CD8-positive, alpha-beta memory T cell (primary cell): ENCODE measurements around the gene ABCA9. TPM values are rescaled to one million over a fixed set of nuclear protein-coding genes. Genes with fewer than 3 reads are reported as not detected.

Source experiments
- CTCF ChIA-PET: fragments of 350-600 bp; sonication (Branson Sonifier 250); formaldehyde crosslinking; loops from one replicate; lab custom pipeline; 2021; ENCODE audit warnings: antibody characterized with exemption; lab: Charles Lee
- POLR2A ChIA-PET: fragments of 350-600 bp; sonication (Branson Sonifier 250); formaldehyde crosslinking; loops from one replicate; lab custom pipeline; 2021; ENCODE audit warnings: antibody characterized with exemption; lab: Charles Lee
- DNase-seq, 5 donors: peaks; one replicate each; pipeline versions ENCODE4 v3.0.0 to v3.0.0-alpha.2; 2020 to 2022; ENCODE audit warnings: mixed read lengths in 1 of 5
- H3K27ac ChIP-seq: one replicate; pipeline ENCODE4 v1.7.0; 2013; ENCODE audit warnings: low read depth, mild to moderate bottlenecking, low read length, moderate library complexity
- H3K27me3 ChIP-seq: 2 replicates; pipeline ENCODE4 v1.7.0; 2013; ENCODE audit warnings: low read length, mild to moderate bottlenecking; ENCODE audit not compliant: insufficient read depth, poor library complexity, severe bottlenecking
- H3K36me3 ChIP-seq: 2 replicates; pipeline ENCODE4 v1.7.0; 2013; ENCODE audit warnings: mild to moderate bottlenecking, low read length, moderate library complexity; ENCODE audit not compliant: insufficient read depth
- H3K4me1 ChIP-seq: 2 replicates; pipeline ENCODE4 v1.7.0; 2013; ENCODE audit warnings: mild to moderate bottlenecking, low read length, moderate library complexity; ENCODE audit not compliant: insufficient read depth
- H3K4me3 ChIP-seq: 2 replicates; pipeline ENCODE4 v1.7.0; 2013; ENCODE audit warnings: mild to moderate bottlenecking, low read length
- H3K9me3 ChIP-seq: 2 replicates; pipeline ENCODE4 v1.7.0; 2013; ENCODE audit warnings: mild to moderate bottlenecking, low read length
- H3K27ac Mint-ChIP-seq, 8 donors: one replicate each; pipeline ENCODE4 v1.8.0; 2020 to 2021; ENCODE audit warnings: mixed read lengths in 8 of 8, mild to moderate bottlenecking in 6 of 8, inconsistent platforms in 3 of 8, moderate library complexity in 3 of 8
- H3K27me3 Mint-ChIP-seq, 2 donors: one replicate each; pipeline ENCODE4 v1.8.0; 2020 to 2021; ENCODE audit warnings: mixed read lengths in 2 of 2, mild to moderate bottlenecking in 1 of 2, moderate library complexity in 1 of 2
- H3K36me3 Mint-ChIP-seq, 3 donors: one replicate each; pipeline ENCODE4 v1.8.0; 2020 to 2021; ENCODE audit warnings: mixed read lengths in 3 of 3, inconsistent platforms in 1 of 3, mild to moderate bottlenecking in 1 of 3
- H3K4me1 Mint-ChIP-seq, 3 donors: one replicate each; pipeline ENCODE4 v1.8.0; 2020 to 2021; ENCODE audit warnings: mixed read lengths in 3 of 3, inconsistent platforms in 1 of 3, mild to moderate bottlenecking in 1 of 3
- H3K4me3 Mint-ChIP-seq, 7 donors: one replicate each; pipeline ENCODE4 v1.8.0; 2020 to 2021; ENCODE audit warnings: mixed read lengths in 7 of 7, mild to moderate bottlenecking in 6 of 7, moderate library complexity in 4 of 7, inconsistent platforms in 2 of 7
- H3K9me3 Mint-ChIP-seq, 5 donors: one replicate each; pipeline ENCODE4 v1.8.0; 2020 to 2022; ENCODE audit warnings: mixed read lengths in 5 of 5, mild to moderate bottlenecking in 3 of 5, moderate library complexity in 2 of 5, inconsistent platforms in 1 of 5
- polyA plus RNA-seq: library from polyadenylated mRNA; unstranded; fragments of 300-500 nt; fragmentation: Illumina TruSeq; gene quantifications from one replicate; pipeline ENCODE4 v1.2.3, GENCODE V29; 2021
- total RNA-seq, 2 experiments: library from RNA; stranded (reverse); gene quantifications; one replicate each; pipeline ENCODE4 v1.2.3, GENCODE V29; 2021

Gene ABCA9
- total and polyA plus RNA-seq, 3 experiments from 2014 or later: not detected

- no peaks in the 10 kb centered on the region for H3K27me3 ChIP-seq
- no peak overlapping the region for H3K4me3 ChIP-seq
- peaks cover 0 to 8% (median 0%) of the 10 kb centered on the region in 5 donors for H3K9me3 Mint-ChIP-seq
- H3K27me3 Mint-ChIP-seq: no peaks in the 10 kb centered on the region
- no peak overlapping the region for H3K27ac Mint-ChIP-seq
- CTCF ChIA-PET: no interaction called here
- H3K4me1 Mint-ChIP-seq: peaks cover 6 to 8% (median 7%) of the 10 kb centered on the region in 3 donors
- H3K27ac ChIP-seq: no peak overlapping the region
- no peak overlapping the region for H3K4me3 Mint-ChIP-seq
- no peaks in the 10 kb centered on the region for H3K9me3 ChIP-seq
- H3K4me1 ChIP-seq: no peaks in the 10 kb centered on the region
- POLR2A ChIA-PET: no interaction called here
- no peaks in the 10 kb centered on the region for H3K36me3 ChIP-seq
- H3K36me3 Mint-ChIP-seq: no peaks in the 10 kb centered on the region
- no peak for DNase-seq
These were observed 17.5 kb downstream of the ABCA9 start for GRCh38 chr17:69043098-69043734.

GRCh38 chr17:69042308-69042707 lies 18.4 kb downstream of the ABCA9 start:
- H3K9me3 ChIP-seq: no peaks in the 10 kb centered on the region
- Mint-ChIP-seq H3K36me3 (no peaks in the 10 kb centered on the region), H3K27me3 (peaks cover 0 to 2% of the 10 kb centered on the region in 2 donors), H3K4me3 (no peak overlapping the region), H3K9me3 (peaks cover 1 to 11% (median 4%) of the 10 kb centered on the region in 5 donors), H3K4me1 (peaks cover 0 to 2% (median 0%) of the 10 kb centered on the region in 3 donors), H3K27ac (no peak overlapping the region)
- no peak for DNase-seq
- ChIA-PET CTCF (no interaction called here), POLR2A (no interaction called here)
- no peaks in the 10 kb centered on the region for H3K27me3 ChIP-seq
- no peaks in the 10 kb centered on the region for H3K4me1 ChIP-seq
- no peaks in the 10 kb centered on the region for H3K36me3 ChIP-seq
- H3K27ac ChIP-seq: no peak overlapping the region
- H3K4me3 ChIP-seq: no peak overlapping the region

GRCh38 chr17:69031839-69032238 lies 28.9 kb downstream of the ABCA9 start:
- no peaks in the 10 kb centered on the region for H3K4me1 ChIP-seq
- POLR2A ChIA-PET: no interaction called here
- CTCF ChIA-PET: no interaction called here
- H3K36me3 Mint-ChIP-seq: no peaks in the 10 kb centered on the region
- H3K27ac ChIP-seq: no peak overlapping the region
- no peak overlapping the region for H3K27ac Mint-ChIP-seq
- H3K9me3 Mint-ChIP-seq: peaks cover 0 to 4% (median 0%) of the 10 kb centered on the region in 5 donors
- H3K4me3 Mint-ChIP-seq: no peak overlapping the region
- H3K4me1 Mint-ChIP-seq: no peaks in the 10 kb centered on the region
- no peaks in the 10 kb centered on the region for H3K27me3 ChIP-seq
- no peaks in the 10 kb centered on the region for H3K36me3 ChIP-seq
- H3K9me3 ChIP-seq: no peaks in the 10 kb centered on the region
- H3K4me3 ChIP-seq: no peak overlapping the region
- H3K27me3 Mint-ChIP-seq: peaks cover 0 to 19% of the 10 kb centered on the region in 2 donors
- no peak for DNase-seq

GRCh38 chr17:69030169-69030568 lies 30.6 kb downstream of the ABCA9 start:
- Mint-ChIP-seq H3K9me3 (peaks cover 0 to 7% (median 0%) of the 10 kb centered on the region in 5 donors), H3K36me3 (no peaks in the 10 kb centered on the region), H3K4me3 (no peak overlapping the region), H3K27ac (no peak overlapping the region), H3K27me3 (peaks cover 0 to 19% of the 10 kb centered on the region in 2 donors), H3K4me1 (no peaks in the 10 kb centered on the region)
- H3K36me3 ChIP-seq: no peaks in the 10 kb centered on the region
- ChIA-PET POLR2A (no interaction called here), CTCF (no interaction called here)
- no peaks in the 10 kb centered on the region for H3K9me3 ChIP-seq
- no peak for DNase-seq
- no peaks in the 10 kb centered on the region for H3K4me1 ChIP-seq
- H3K27ac ChIP-seq: no peak overlapping the region
- H3K27me3 ChIP-seq: no peaks in the 10 kb centered on the region
- H3K4me3 ChIP-seq: no peak overlapping the region

GRCh38 chr17:69018687-69019086 lies 42.0 kb downstream of the ABCA9 start:
- H3K27ac Mint-ChIP-seq: no peak overlapping the region
- ChIA-PET POLR2A (no interaction called here), CTCF (no interaction called here)
- peaks cover 0 to 3% (median 0%) of the 10 kb centered on the region in 5 donors for H3K9me3 Mint-ChIP-seq
- no peak for DNase-seq
- H3K4me1 ChIP-seq: no peaks in the 10 kb centered on the region
- no peaks in the 10 kb centered on the region for H3K9me3 ChIP-seq
- H3K36me3 ChIP-seq: no peaks in the 10 kb centered on the region
- no peaks in the 10 kb centered on the region for H3K36me3 Mint-ChIP-seq
- no peaks in the 10 kb centered on the region for H3K4me1 Mint-ChIP-seq
- H3K4me3 ChIP-seq: no peak overlapping the region
- no peak overlapping the region for H3K27ac ChIP-seq
- H3K4me3 Mint-ChIP-seq: no peak overlapping the region
- H3K27me3 Mint-ChIP-seq: peaks cover 4 to 11% of the 10 kb centered on the region in 2 donors
- H3K27me3 ChIP-seq: no peaks in the 10 kb centered on the region

- H3K4me3 ChIP-seq: no peak overlapping the region
- no peaks in the 10 kb centered on the region for H3K36me3 ChIP-seq
- Mint-ChIP-seq H3K9me3 (peaks cover 0 to 3% (median 0%) of the 10 kb centered on the region in 5 donors), H3K27ac (no peak overlapping the region), H3K4me3 (no peak overlapping the region), H3K36me3 (no peaks in the 10 kb centered on the region), H3K27me3 (peaks cover 4 to 8% of the 10 kb centered on the region in 2 donors), H3K4me1 (no peaks in the 10 kb centered on the region)
- H3K27me3 ChIP-seq: no peaks in the 10 kb centered on the region
- no peaks in the 10 kb centered on the region for H3K9me3 ChIP-seq
- ChIA-PET POLR2A (no interaction called here), CTCF (no interaction called here)
- H3K27ac ChIP-seq: no peak overlapping the region
- no peak for DNase-seq
- H3K4me1 ChIP-seq: no peaks in the 10 kb centered on the region
These were observed 42.6 kb downstream of the ABCA9 start for GRCh38 chr17:69018022-69018615.

GRCh38 chr17:69015631-69016030 lies 45.1 kb downstream of the ABCA9 start:
- Histone ChIP-seq H3K9me3 (no peaks in the 10 kb centered on the region), H3K27me3 (no peaks in the 10 kb centered on the region), H3K4me3 (no peak overlapping the region), H3K36me3 (no peaks in the 10 kb centered on the region), H3K4me1 (no peaks in the 10 kb centered on the region), H3K27ac (no peak overlapping the region)
- POLR2A ChIA-PET: no interaction called here
- Mint-ChIP-seq H3K36me3 (no peaks in the 10 kb centered on the region), H3K4me3 (no peak overlapping the region), H3K4me1 (no peaks in the 10 kb centered on the region), H3K27me3 (peaks cover 3 to 7% of the 10 kb centered on the region in 2 donors), H3K9me3 (peaks cover 0 to 3% (median 0%) of the 10 kb centered on the region in 5 donors), H3K27ac (no peak overlapping the region)
- CTCF ChIA-PET: no interaction called here
- no peak for DNase-seq

- no peaks in the 10 kb centered on the region for H3K36me3 Mint-ChIP-seq
- H3K4me1 Mint-ChIP-seq: no peaks in the 10 kb centered on the region
- H3K27ac ChIP-seq: peak overlapping the region; percentile 6
- H3K4me1 ChIP-seq: no peaks in the 10 kb centered on the region
- no peak for DNase-seq
- no peaks in the 10 kb centered on the region for H3K27me3 ChIP-seq
- CTCF ChIA-PET: no interaction called here
- POLR2A ChIA-PET: no interaction called here
- no peaks in the 10 kb centered on the region for H3K9me3 ChIP-seq
- no peaks in the 10 kb centered on the region for H3K36me3 ChIP-seq
- peaks cover 4% of the 10 kb centered on the region in 2 donors for H3K27me3 Mint-ChIP-seq
- H3K4me3 Mint-ChIP-seq: no peak overlapping the region
- no peaks in the 10 kb centered on the region for H3K9me3 Mint-ChIP-seq
- H3K27ac Mint-ChIP-seq: no peak overlapping the region
- no peak overlapping the region for H3K4me3 ChIP-seq
These were observed 47.6 kb downstream of the ABCA9 start for GRCh38 chr17:69012895-69013805.
